ENCODE results near the gene EPHA1. TPM values are rescaled to one million over a fixed set of nuclear protein-coding genes. Genes with fewer than 3 reads are reported as not detected.

Gene EPHA1
- total and polyA plus RNA-seq, 2 experiments from 2014 or later = 60.7 to 154 TPM

DNA sequence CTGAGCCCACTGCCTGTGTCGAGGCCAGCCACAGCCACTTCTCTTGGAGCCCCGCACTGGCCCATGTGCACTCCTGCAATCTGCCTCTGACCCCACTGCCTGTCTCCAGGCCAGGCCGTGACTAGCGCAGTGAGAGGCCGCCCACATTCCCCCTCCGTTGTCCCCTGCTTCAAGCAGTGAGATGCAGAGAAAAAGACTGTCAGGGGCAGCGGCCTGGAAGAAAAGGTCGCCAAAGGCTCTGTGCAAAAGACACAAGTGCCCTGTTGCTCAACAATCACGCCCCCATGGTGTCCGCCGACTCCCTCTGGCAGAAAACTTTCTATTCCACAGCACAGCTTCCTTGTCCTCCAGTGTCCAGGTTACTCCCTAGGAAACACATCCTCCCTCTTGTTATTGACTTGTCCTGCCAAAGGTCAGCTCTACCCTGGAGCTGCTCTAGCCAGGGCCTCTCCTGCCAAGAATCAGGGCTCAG lies 56.1 kb downstream of the EPHA1 start:
- H3K79me2 ChIP-seq (replicated peaks; ENCODE audit: insufficient read depth) = no peaks in the 10 kb centered on the region
- Mint-ChIP-seq H3K4me1 (peaks cover 34% of the 10 kb centered on the region), H3K27me3 (ENCODE audit: insufficient read depth, low read depth, poor library complexity) (peaks cover 18% of the 10 kb centered on the region), H3K9me3 (no peaks in the 10 kb centered on the region; the same call in 2 of the 3 replicates), H3K4me3 (no peak overlapping the region; the same call in 2 of the 3 replicates), H3K36me3 (ENCODE audit: low read depth) (peaks cover 34% of the 10 kb centered on the region), H3K27ac (no peak overlapping the region)
- H3F3A ChIP-seq (replicated peaks; ENCODE audit: low read depth) = no peaks in the 10 kb centered on the region
- ATAC-seq (peak; percentile 40), DNase-seq (ENCODE audit: low spot score) (no peak)
- H3K4me2 ChIP-seq = no peak overlapping the region
- peaks cover 1% of the 10 kb centered on the region for H3K36me3 ChIP-seq (ENCODE audit: insufficient read depth)
- no peaks in the 10 kb centered on the region; the same call in 1 of the 2 replicates for H3K27me3 ChIP-seq (ENCODE audit: insufficient read depth)
- no peak overlapping the region for H3K27ac ChIP-seq (ENCODE audit: low read depth)
- no peak overlapping the region for H2AFZ ChIP-seq
- no peaks in the 10 kb centered on the region; the same call in 1 of the 2 replicates for H3K4me1 ChIP-seq (ENCODE audit: insufficient read depth)
- no peaks in the 10 kb centered on the region for H4K20me1 ChIP-seq (replicated peaks; ENCODE audit: insufficient read depth)
- no peaks in the 10 kb centered on the region for H3K9me2 ChIP-seq (ENCODE audit: insufficient read depth)
- TF ChIP-seq, protein P1, sequence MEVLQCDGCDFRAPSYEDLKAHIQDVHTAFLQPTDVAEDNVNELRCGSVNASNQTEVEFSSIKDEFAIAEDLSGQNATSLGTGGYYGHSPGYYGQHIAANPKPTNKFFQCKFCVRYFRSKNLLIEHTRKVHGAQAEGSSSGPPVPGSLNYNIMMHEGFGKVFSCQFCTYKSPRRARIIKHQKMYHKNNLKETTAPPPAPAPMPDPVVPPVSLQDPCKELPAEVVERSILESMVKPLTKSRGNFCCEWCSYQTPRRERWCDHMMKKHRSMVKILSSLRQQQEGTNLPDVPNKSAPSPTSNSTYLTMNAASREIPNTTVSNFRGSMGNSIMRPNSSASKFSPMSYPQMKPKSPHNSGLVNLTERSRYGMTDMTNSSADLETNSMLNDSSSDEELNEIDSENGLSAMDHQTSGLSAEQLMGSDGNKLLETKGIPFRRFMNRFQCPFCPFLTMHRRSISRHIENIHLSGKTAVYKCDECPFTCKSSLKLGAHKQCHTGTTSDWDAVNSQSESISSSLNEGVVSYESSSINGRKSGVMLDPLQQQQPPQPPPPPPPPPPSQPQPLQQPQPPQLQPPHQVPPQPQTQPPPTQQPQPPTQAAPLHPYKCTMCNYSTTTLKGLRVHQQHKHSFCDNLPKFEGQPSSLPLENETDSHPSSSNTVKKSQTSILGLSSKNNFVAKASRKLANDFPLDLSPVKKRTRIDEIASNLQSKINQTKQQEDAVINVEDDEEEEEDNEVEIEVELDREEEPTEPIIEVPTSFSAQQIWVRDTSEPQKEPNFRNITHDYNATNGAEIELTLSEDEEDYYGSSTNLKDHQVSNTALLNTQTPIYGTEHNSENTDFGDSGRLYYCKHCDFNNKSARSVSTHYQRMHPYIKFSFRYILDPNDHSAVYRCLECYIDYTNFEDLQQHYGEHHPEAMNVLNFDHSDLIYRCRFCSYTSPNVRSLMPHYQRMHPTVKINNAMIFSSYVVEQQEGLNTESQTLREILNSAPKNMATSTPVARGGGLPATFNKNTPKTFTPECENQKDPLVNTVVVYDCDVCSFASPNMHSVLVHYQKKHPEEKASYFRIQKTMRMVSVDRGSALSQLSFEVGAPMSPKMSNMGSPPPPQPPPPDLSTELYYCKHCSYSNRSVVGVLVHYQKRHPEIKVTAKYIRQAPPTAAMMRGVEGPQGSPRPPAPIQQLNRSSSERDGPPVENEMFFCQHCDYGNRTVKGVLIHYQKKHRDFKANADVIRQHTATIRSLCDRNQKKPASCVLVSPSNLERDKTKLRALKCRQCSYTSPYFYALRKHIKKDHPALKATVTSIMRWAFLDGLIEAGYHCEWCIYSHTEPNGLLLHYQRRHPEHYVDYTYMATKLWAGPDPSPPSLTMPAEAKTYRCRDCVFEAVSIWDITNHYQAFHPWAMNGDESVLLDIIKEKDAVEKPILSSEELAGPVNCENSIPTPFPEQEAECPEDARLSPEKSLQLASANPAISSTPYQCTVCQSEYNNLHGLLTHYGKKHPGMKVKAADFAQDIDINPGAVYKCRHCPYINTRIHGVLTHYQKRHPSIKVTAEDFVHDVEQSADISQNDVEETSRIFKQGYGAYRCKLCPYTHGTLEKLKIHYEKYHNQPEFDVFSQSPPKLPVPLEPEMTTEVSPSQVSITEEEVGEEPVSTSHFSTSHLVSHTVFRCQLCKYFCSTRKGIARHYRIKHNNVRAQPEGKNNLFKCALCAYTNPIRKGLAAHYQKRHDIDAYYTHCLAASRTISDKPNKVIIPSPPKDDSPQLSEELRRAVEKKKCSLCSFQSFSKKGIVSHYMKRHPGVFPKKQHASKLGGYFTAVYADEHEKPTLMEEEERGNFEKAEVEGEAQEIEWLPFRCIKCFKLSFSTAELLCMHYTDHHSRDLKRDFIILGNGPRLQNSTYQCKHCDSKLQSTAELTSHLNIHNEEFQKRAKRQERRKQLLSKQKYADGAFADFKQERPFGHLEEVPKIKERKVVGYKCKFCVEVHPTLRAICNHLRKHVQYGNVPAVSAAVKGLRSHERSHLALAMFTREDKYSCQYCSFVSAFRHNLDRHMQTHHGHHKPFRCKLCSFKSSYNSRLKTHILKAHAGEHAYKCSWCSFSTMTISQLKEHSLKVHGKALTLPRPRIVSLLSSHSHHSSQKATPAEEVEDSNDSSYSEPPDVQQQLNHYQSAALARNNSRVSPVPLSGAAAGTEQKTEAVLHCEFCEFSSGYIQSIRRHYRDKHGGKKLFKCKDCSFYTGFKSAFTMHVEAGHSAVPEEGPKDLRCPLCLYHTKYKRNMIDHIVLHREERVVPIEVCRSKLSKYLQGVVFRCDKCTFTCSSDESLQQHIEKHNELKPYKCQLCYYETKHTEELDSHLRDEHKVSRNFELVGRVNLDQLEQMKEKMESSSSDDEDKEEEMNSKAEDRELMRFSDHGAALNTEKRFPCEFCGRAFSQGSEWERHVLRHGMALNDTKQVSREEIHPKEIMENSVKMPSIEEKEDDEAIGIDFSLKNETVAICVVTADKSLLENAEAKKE (CRISPR knock-in tag; IDR thresholded peaks at IDR 0.05) = no peak
- no peak overlapping the region for H3K4me3 ChIP-seq

GRCh38 chr7:143351574-143351973 lies 57.1 kb downstream of the EPHA1 start:
- Histone ChIP-seq H3K36me3 (ENCODE audit: insufficient read depth) (no peaks in the 10 kb centered on the region), H3K27ac (ENCODE audit: low read depth) (no peak overlapping the region), H3K9me2 (ENCODE audit: insufficient read depth) (no peaks in the 10 kb centered on the region), H4K20me1 (replicated peaks; ENCODE audit: insufficient read depth) (no peaks in the 10 kb centered on the region), H3K4me2 (no peak overlapping the region; the same call in 1 of the 2 replicates), H2AFZ (no peak overlapping the region), H3K4me1 (ENCODE audit: insufficient read depth) (peaks cover under 1% of the 10 kb centered on the region; the same call in 1 of the 2 replicates), H3K79me2 (replicated peaks; ENCODE audit: insufficient read depth) (no peaks in the 10 kb centered on the region), H3F3A (replicated peaks; ENCODE audit: low read depth) (0 out of 2 replicates have a peak, but pooled peaks cover under 1% of the 10 kb centered on the region), H3K4me3 (no peak overlapping the region), H3K27me3 (ENCODE audit: insufficient read depth) (no peaks in the 10 kb centered on the region; the same call in 1 of the 2 replicates)
- peaks cover 22% of the 10 kb centered on the region for H3K27me3 Mint-ChIP-seq (ENCODE audit: insufficient read depth, low read depth, poor library complexity)
- peaks cover 4% of the 10 kb centered on the region; the same call in 2 of the 3 replicates for H3K9me3 Mint-ChIP-seq
- H3K27ac Mint-ChIP-seq = peak overlapping the region; percentile 50
- H3K4me3 Mint-ChIP-seq = no peak overlapping the region
- ATAC-seq (no peak), DNase-seq (ENCODE audit: low spot score) (no peak)
- H3K4me1 Mint-ChIP-seq = peaks cover 35% of the 10 kb centered on the region
- peaks cover 30% of the 10 kb centered on the region for H3K36me3 Mint-ChIP-seq (ENCODE audit: low read depth)
- no peak for TF ChIP-seq ZNF114 (CRISPR knock-in tag; IDR thresholded peaks at IDR 0.05)
- TF ChIP-seq, protein P2, sequence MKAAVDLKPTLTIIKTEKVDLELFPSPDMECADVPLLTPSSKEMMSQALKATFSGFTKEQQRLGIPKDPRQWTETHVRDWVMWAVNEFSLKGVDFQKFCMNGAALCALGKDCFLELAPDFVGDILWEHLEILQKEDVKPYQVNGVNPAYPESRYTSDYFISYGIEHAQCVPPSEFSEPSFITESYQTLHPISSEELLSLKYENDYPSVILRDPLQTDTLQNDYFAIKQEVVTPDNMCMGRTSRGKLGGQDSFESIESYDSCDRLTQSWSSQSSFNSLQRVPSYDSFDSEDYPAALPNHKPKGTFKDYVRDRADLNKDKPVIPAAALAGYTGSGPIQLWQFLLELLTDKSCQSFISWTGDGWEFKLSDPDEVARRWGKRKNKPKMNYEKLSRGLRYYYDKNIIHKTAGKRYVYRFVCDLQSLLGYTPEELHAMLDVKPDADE (IDR thresholded peaks at IDR 0.05) = no peak
- no peak for TF ChIP-seq EZH2 (IDR thresholded peaks at IDR 0.05; ENCODE audit: low read depth, unreplicated experiment)
- TF ChIP-seq NANOG (IDR thresholded peaks at IDR 0.05; ENCODE audit: borderline replicate concordance) = no peak
- TF ChIP-seq CREB1 (CRISPR knock-in tag; IDR thresholded peaks at IDR 0.05; ENCODE audit: low read depth) = no peak
- TF ChIP-seq, protein P3, sequence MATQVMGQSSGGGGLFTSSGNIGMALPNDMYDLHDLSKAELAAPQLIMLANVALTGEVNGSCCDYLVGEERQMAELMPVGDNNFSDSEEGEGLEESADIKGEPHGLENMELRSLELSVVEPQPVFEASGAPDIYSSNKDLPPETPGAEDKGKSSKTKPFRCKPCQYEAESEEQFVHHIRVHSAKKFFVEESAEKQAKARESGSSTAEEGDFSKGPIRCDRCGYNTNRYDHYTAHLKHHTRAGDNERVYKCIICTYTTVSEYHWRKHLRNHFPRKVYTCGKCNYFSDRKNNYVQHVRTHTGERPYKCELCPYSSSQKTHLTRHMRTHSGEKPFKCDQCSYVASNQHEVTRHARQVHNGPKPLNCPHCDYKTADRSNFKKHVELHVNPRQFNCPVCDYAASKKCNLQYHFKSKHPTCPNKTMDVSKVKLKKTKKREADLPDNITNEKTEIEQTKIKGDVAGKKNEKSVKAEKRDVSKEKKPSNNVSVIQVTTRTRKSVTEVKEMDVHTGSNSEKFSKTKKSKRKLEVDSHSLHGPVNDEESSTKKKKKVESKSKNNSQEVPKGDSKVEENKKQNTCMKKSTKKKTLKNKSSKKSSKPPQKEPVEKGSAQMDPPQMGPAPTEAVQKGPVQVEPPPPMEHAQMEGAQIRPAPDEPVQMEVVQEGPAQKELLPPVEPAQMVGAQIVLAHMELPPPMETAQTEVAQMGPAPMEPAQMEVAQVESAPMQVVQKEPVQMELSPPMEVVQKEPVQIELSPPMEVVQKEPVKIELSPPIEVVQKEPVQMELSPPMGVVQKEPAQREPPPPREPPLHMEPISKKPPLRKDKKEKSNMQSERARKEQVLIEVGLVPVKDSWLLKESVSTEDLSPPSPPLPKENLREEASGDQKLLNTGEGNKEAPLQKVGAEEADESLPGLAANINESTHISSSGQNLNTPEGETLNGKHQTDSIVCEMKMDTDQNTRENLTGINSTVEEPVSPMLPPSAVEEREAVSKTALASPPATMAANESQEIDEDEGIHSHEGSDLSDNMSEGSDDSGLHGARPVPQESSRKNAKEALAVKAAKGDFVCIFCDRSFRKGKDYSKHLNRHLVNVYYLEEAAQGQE (IDR thresholded peaks at IDR 0.05; ENCODE audit: unreplicated experiment) = no peak

All from GM23338 (cell line).